Neural cell (in vitro differentiated cells): ENCODE data around the gene TUBB4B. TPM values are rescaled to one million over a fixed set of nuclear protein-coding genes. Genes with fewer than 3 reads are reported as not detected.

Source experiments
- H2AFZ ChIP-seq: fragments of 200-600, 300-800 bp; sonication (generic), shearing (Covaris generic); 2 replicates; pipeline ENCODE4 v1.6.0; 2014; ENCODE audit warnings: low read depth, mild to moderate bottlenecking, antibody characterized with exemption, low read length, moderate library complexity
- H3F3A ChIP-seq: fragments of 200-600 bp; shearing (Covaris generic); 2 replicates; pipeline ENCODE4 v1.6.1; 2016; ENCODE audit warnings: mild to moderate bottlenecking, moderate library complexity, mixed read lengths, antibody characterized with exemption, low read length; ENCODE audit not compliant: insufficient read depth, poor library complexity, severe bottlenecking
- H3K27ac ChIP-seq: fragments of 200-600, 300-800 bp; sonication (generic), shearing (Covaris generic); 2 replicates; pipeline ENCODE4 v1.5.1; 2014; ENCODE audit warnings: mild to moderate bottlenecking, low read length, moderate library complexity
- H3K27me3 ChIP-seq: fragments of 300-800, 200-600 bp; sonication (generic), shearing (Covaris generic); 2 replicates; pipeline ENCODE4 v1.6.0; 2014; ENCODE audit warnings: mild to moderate bottlenecking, low read depth, low read length, moderate library complexity; ENCODE audit not compliant: insufficient read depth
- H3K36me3 ChIP-seq: fragments of 300-800, 200-600 bp; sonication (generic), shearing (Covaris generic); 2 replicates; pipeline ENCODE4 v1.5.1; 2014; ENCODE audit warnings: mild to moderate bottlenecking, antibody characterized with exemption, low read length, moderate library complexity; ENCODE audit not compliant: insufficient read depth
- H3K4me2 ChIP-seq: fragments of 300-800, 200-600 bp; sonication (generic), shearing (Covaris generic); 2 replicates; pipeline ENCODE4 v1.6.0; 2014; ENCODE audit warnings: mild to moderate bottlenecking, low read length
- H3K4me3 ChIP-seq: fragments of 300-800, 200-600 bp; sonication (generic), shearing (Covaris generic); 2 replicates; pipeline ENCODE4 v1.5.1; 2014; ENCODE audit warnings: mild to moderate bottlenecking, low read length, moderate library complexity
- H3K79me2 ChIP-seq: fragments of 200-600 bp; shearing (Covaris generic); replicated peaks from 2 replicates; pipeline ENCODE4 v1.6.0; 2014; ENCODE audit warnings: mild to moderate bottlenecking, low read length, moderate library complexity; ENCODE audit not compliant: insufficient read depth
- H3K9ac ChIP-seq: fragments of 300-800, 200-600 bp; sonication (generic), shearing (Covaris generic); 2 replicates; pipeline ENCODE4 v1.6.1; 2016; ENCODE audit warnings: mild to moderate bottlenecking, low read length, mixed read lengths
- H3K9me2 ChIP-seq: fragments of 200-600 bp; shearing (Covaris generic); 2 replicates; pipeline ENCODE4 v1.6.1; 2016; ENCODE audit warnings: mild to moderate bottlenecking, low read length, mixed read lengths; ENCODE audit not compliant: insufficient read depth
- H3K9me3 ChIP-seq: fragments of 200-600, 300-800 bp; sonication (generic), shearing (Covaris generic); 2 replicates; pipeline ENCODE4 v1.6.1; 2016; ENCODE audit warnings: mild to moderate bottlenecking, mixed run types, low read length, moderate library complexity, mixed read lengths
- H4K20me1 ChIP-seq: fragments of 200-600 bp; shearing (Covaris generic); 2 replicates; pipeline ENCODE4 v1.6.1; 2016; ENCODE audit warnings: mild to moderate bottlenecking, mixed run types; ENCODE audit not compliant: insufficient read depth
- CTCF ChIP-seq: fragments of 450-650 bp; IDR thresholded peaks from 2 replicates; pipeline ENCODE4 v1.5.1; 2014; ENCODE audit warnings: antibody characterized with exemption, mild to moderate bottlenecking, moderate library complexity; ENCODE audit not compliant: poor library complexity, severe bottlenecking
- EP300 ChIP-seq: fragments of 450-650 bp; conservative IDR thresholded peaks from 2 replicates; pipeline ENCODE4 v1.6.1; 2014; ENCODE audit warnings: antibody characterized with exemption, mild to moderate bottlenecking, moderate library complexity; ENCODE audit not compliant: poor library complexity, severe bottlenecking
- EZH2 ChIP-seq: fragments of 200-600, 300-800 bp; shearing (Covaris generic), sonication (generic); IDR thresholded peaks from 2 replicates; pipeline ENCODE4 v1.6.1; 2014; ENCODE audit warnings: antibody characterized with exemption, low read length, borderline replicate concordance, mild to moderate bottlenecking; ENCODE audit not compliant: insufficient read depth, poor library complexity, severe bottlenecking
- MXI1 ChIP-seq: fragments of 450-650 bp; conservative IDR thresholded peaks from 2 replicates; pipeline ENCODE4 v1.6.1; 2014; ENCODE audit warnings: antibody characterized with exemption, mild to moderate bottlenecking; ENCODE audit not compliant: poor library complexity, severe bottlenecking
- POLR2AphosphoS5 ChIP-seq: IDR thresholded peaks from 2 replicates; pipeline ENCODE4 v1.6.1; 2012
- RAD21 ChIP-seq: fragments of 450-650 bp; conservative IDR thresholded peaks from 2 replicates; pipeline ENCODE4 v1.6.1; 2014; ENCODE audit warnings: antibody characterized with exemption, mild to moderate bottlenecking, moderate library complexity
- REST ChIP-seq: IDR thresholded peaks from 2 replicates; pipeline ENCODE4 v1.6.1; 2012; ENCODE audit warnings: borderline replicate concordance
- SMC3 ChIP-seq: fragments of 450-650 bp; conservative IDR thresholded peaks from 2 replicates; pipeline ENCODE4 v1.6.1; 2014; ENCODE audit warnings: antibody characterized with exemption, mild to moderate bottlenecking, moderate library complexity; ENCODE audit not compliant: poor library complexity
- TAF1 ChIP-seq: IDR thresholded peaks from 2 replicates; pipeline ENCODE4 v1.6.1; 2012; ENCODE audit warnings: low read depth
- polyA plus RNA-seq: library from polyadenylated mRNA; depleted of rRNA; stranded (reverse); fragments of >200 nt; gene quantifications from 2 replicates; pipeline ENCODE4 v1.2.3, GENCODE V29; 2014

Gene TUBB4B
- polyA plus RNA-seq, 1 donor from 2014 or later = 60.3 TPM

- H4K20me1 ChIP-seq = no peaks in the 10 kb centered on the region
- H3K79me2 ChIP-seq = peaks cover 3% of the 10 kb centered on the region
- no peak overlapping the region for H3K4me3 ChIP-seq
- TF ChIP-seq CTCF (no peak), REST (no peak), TAF1 (no peak), SMC3 (no peak), MXI1 (no peak), EZH2 (no peak), EP300 (no peak), POLR2AphosphoS5 (no peak), RAD21 (no peak)
- H3K9me2 ChIP-seq = no peaks in the 10 kb centered on the region
- no peaks in the 10 kb centered on the region for H3K27me3 ChIP-seq
- H2AFZ ChIP-seq = no peak overlapping the region
- H3K9me3 ChIP-seq = no peaks in the 10 kb centered on the region
- H3F3A ChIP-seq = no peaks in the 10 kb centered on the region
- H3K36me3 ChIP-seq = no peaks in the 10 kb centered on the region
- no peak overlapping the region for H3K4me2 ChIP-seq
- no peak overlapping the region for H3K27ac ChIP-seq
- no peak overlapping the region for H3K9ac ChIP-seq
Observed at GRCh38 chr9:137250329-137251193, 9.5 kb downstream of the TUBB4B start.

- Histone ChIP-seq H3K9me3 (no peaks in the 10 kb centered on the region), H2AFZ (no peak within 1 kb of the TSS), H3K27me3 (no peaks in the 10 kb centered on the region), H3K9ac (no peak within 1 kb of the TSS), H3K27ac (no peak within 1 kb of the TSS), H3K36me3 (no peaks in the 10 kb centered on the region), H3F3A (no peaks in the 10 kb centered on the region), H4K20me1 (no peaks in the 10 kb centered on the region), H3K79me2 (peaks cover 8% of the 10 kb centered on the region), H3K4me2 (no peak within 1 kb of the TSS), H3K4me3 (no peak within 1 kb of the TSS), H3K9me2 (no peaks in the 10 kb centered on the region)
- no peak for TF ChIP-seq MXI1
- TF ChIP-seq EP300 = no peak
- no peak for TF ChIP-seq RAD21
- TF ChIP-seq REST = no peak
- TF ChIP-seq EZH2 = no peak
- no peak for TF ChIP-seq SMC3
- no peak for TF ChIP-seq POLR2AphosphoS5
- TF ChIP-seq TAF1 = no peak
- no peak for TF ChIP-seq CTCF
Observed at GRCh38 chr9:137251194-137251461, 10.0 kb downstream of the TUBB4B start, which contains the start of gene STPG3. STPG3 (plus strand) TSS chr9:137251286; CDS start chr9:137251287, 1 bp downstream.
